T follicular helper cell (primary cell): ENCODE data around the gene SLFNL1.

Experiments
- DNase-seq: peaks from one replicate; pipeline ENCODE4 v3.0.0-alpha.2; 2020; ENCODE audit warnings: low read depth
- total RNA-seq, 2 experiments: gene quantifications; one replicate each; lab custom pipeline; 2026; lab: John Stamatoyannopoulos, UW

The SLFNL1 gene
- total RNA-seq: 0.17 to 1.4 reads per million in 2 experiments

- DNase-seq: no peak
Observed at GRCh38 chr1:41021526-41022308, at the start of gene SLFNL1. SLFNL1 (minus strand) TSS chr1:41021725; CDS start chr1:41020660, 1,065 bp downstream.

- DNase-seq: no peak
Observed at GRCh38 chr1:41056907-41057306, 35.4 kb upstream of the SLFNL1 start.

GRCh38 chr1:41053316-41053715, 31.8 kb upstream of the SLFNL1 start:
- DNase-seq: no peak

- DNase-seq: no peak
Observed at GRCh38 chr1:41051022-41051421, 29.5 kb upstream of the SLFNL1 start.

- DNase-seq: no peak
Observed at GRCh38 chr1:41048540-41048939, 27.0 kb upstream of the SLFNL1 start.

- DNase-seq: no peak
Observed at GRCh38 chr1:41046347-41046775, 24.8 kb upstream of the SLFNL1 start.

- no peak for DNase-seq
Observed at GRCh38 chr1:41045740-41046139, 24.2 kb upstream of the SLFNL1 start.

GRCh38 chr1:41044187-41044586, 22.7 kb upstream of the SLFNL1 start:
- DNase-seq: no peak

- no peak for DNase-seq
Observed at GRCh38 chr1:41041614-41042270, 20.2 kb upstream of the SLFNL1 start.

GRCh38 chr1:41038110-41038509, 16.6 kb upstream of the SLFNL1 start:
- no peak for DNase-seq

- no peak for DNase-seq
Observed at GRCh38 chr1:41037116-41037903, 15.8 kb upstream of the SLFNL1 start.

- no peak for DNase-seq
Observed at GRCh38 chr1:41033272-41033671, 11.7 kb upstream of the SLFNL1 start.

GRCh38 chr1:41032147-41032546, 10.6 kb upstream of the SLFNL1 start:
- DNase-seq: no peak

- DNase-seq: no peak
Observed at GRCh38 chr1:41030872-41031616, 9.5 kb upstream of the SLFNL1 start.

- no peak for DNase-seq
Observed at GRCh38 chr1:41028034-41028642, 6.6 kb upstream of the SLFNL1 start.

- DNase-seq: no peak
Observed at GRCh38 chr1:41025979-41026819, 4.7 kb upstream of the SLFNL1 start.

- no peak for DNase-seq
Observed at GRCh38 chr1:41024953-41025352, 3.4 kb upstream of the SLFNL1 start.

GRCh38 chr1:41023279-41023990, 1.9 kb upstream of the SLFNL1 start:
- DNase-seq: no peak

GRCh38 chr1:41022424-41022823, 899 bp upstream of the SLFNL1 start:
- DNase-seq: no peak

GRCh38 chr1:41020654-41021053, 871 bp downstream of the SLFNL1 start:
- DNase-seq: no peak
